Ascending aorta (tissue), 2 donors: Measurements from ENCODE around the gene DHX8. TPM values are rescaled to one million over a fixed set of nuclear protein-coding genes. Genes with fewer than 3 reads are reported as not detected.
A peak's percentile ranks its signal among the peaks of the same experiment; 100 is the strongest.

Experiments used
- DNase-seq, 2 donors: peaks; one replicate each; pipeline ENCODE4 v3.0.0-alpha.2; 2019; ENCODE audit warnings: low spot score in 2 of 2
- H3K27ac ChIP-seq, 2 donors: fragments of 200-600 bp; sonication (generic); one replicate each; pipeline ENCODE4 v1.5.1; 2016 to 2017; ENCODE audit warnings: mild to moderate bottlenecking in 1 of 2
- H3K27me3 ChIP-seq: fragments of 200-600 bp; sonication (generic); one replicate; pipeline ENCODE4 v1.5.1; 2017
- H3K36me3 ChIP-seq, 2 donors: fragments of 200-600 bp; sonication (generic); one replicate each; pipeline ENCODE4 v1.5.1; 2016
- H3K4me1 ChIP-seq, 2 donors: fragments of 200-600 bp; sonication (generic); one replicate each; pipeline ENCODE4 v1.5.1; 2016 to 2017; ENCODE audit warnings: mild to moderate bottlenecking in 1 of 2
- H3K4me3 ChIP-seq, 2 donors: fragments of 200-600 bp; sonication (generic); one replicate each; pipeline ENCODE4 v1.5.1; 2016 to 2017; ENCODE audit warnings: mild to moderate bottlenecking in 1 of 2
- H3K9me3 ChIP-seq, 2 donors: fragments of 200-600 bp; sonication (generic); one replicate each; pipeline ENCODE4 v1.5.1; 2016
- intact Hi-C: fragments of 100-400 bp; cut with DNase I; formaldehyde crosslinking; loops from one replicate; pipeline ENCODE4 v1.15.1; 2023
- total RNA-seq: library from RNA; depleted of rRNA; stranded (reverse); fragments of >200 nt; gene quantifications from one replicate; pipeline ENCODE4 v1.1.0, GENCODE V29; 2016
- TF ChIP-seq, protein P1 (sequence below), 3 experiments: fragments of 200-600 bp in 2 of 3; fragments of 450-650 bp in 1 of 3; sonication (generic) in 2 of 3; IDR thresholded peaks; one replicate each; pipeline ENCODE4 v1.5.1; 2016 to 2019; ENCODE audit warnings: antibody characterized with exemption in 3 of 3, mild to moderate bottlenecking in 1 of 3, moderate library complexity in 1 of 3

The DHX8 gene
- total RNA-seq, 1 donor from 2014 or later, result 50.0 TPM

DNA sequence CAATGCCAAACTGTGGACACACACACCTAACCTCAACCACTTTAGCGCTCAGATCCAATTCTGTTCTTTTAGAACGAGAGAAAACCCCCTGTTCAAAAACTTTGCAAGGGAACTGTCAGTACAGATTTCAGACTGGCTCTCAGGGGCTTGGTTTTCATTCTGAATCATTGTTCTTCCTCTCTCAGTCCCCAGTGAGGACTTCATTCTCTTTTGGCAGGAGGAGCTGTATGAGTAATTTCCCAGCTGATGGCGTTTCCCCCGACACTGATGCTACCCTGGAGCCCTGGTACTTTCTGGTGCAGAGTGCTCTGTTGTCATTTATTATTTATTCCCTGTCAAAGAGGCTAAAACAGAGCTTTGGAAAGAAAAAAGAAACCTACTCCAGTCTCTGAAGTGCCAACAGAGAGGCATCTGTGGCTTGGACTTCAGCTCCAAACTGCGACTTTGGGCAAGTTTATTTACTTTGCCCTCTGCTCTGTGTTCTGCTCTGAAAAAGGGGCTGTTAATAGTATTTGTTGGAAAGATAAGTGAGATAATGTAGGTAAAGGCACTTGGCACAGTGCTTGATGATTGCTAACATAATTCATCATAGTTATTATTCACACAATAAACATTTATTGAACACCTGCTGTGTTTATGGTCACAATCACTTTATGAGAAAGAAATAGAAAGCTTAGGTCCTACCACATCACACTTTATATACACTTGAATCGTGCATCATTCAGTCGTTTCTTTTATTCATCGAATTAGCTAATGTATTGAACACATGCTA is 34.0 kb downstream of the DHX8 start:
- no peaks in the 10 kb centered on the region for H3K27me3 ChIP-seq
- TF ChIP-seq, protein P1, sequence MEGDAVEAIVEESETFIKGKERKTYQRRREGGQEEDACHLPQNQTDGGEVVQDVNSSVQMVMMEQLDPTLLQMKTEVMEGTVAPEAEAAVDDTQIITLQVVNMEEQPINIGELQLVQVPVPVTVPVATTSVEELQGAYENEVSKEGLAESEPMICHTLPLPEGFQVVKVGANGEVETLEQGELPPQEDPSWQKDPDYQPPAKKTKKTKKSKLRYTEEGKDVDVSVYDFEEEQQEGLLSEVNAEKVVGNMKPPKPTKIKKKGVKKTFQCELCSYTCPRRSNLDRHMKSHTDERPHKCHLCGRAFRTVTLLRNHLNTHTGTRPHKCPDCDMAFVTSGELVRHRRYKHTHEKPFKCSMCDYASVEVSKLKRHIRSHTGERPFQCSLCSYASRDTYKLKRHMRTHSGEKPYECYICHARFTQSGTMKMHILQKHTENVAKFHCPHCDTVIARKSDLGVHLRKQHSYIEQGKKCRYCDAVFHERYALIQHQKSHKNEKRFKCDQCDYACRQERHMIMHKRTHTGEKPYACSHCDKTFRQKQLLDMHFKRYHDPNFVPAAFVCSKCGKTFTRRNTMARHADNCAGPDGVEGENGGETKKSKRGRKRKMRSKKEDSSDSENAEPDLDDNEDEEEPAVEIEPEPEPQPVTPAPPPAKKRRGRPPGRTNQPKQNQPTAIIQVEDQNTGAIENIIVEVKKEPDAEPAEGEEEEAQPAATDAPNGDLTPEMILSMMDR (IDR thresholded peaks at IDR 0.05), result no peak
- peak overlapping the region; percentile 19 to 60 for H3K27ac ChIP-seq
- H3K36me3 ChIP-seq, result peaks cover 44 to 75% of the 10 kb centered on the region in 2 donors
- DNase-seq, result no peak
- peaks cover 0 to 15% of the 10 kb centered on the region in 2 donors for H3K4me1 ChIP-seq
- H3K9me3 ChIP-seq, result no peaks in the 10 kb centered on the region
- intact Hi-C loops, result no loop called here
- no peak overlapping the region for H3K4me3 ChIP-seq

DNA sequence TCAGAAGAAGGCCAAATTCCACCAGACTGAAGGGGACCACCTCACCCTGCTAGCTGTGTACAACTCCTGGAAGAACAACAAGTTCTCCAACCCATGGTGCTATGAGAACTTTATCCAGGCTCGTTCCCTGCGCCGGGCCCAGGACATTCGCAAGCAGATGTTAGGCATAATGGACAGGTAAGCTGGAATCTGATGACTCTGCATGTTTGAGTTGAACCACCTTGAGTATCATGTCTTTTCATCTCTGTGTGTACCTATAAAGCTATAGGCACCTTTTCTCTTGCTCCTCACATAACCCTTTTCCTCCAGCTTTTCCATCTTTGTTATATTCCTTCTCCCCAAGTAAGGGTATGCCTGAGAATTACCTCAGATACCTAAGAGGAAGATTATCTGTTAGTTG is 37.6 kb downstream of the DHX8 start:
- Histone ChIP-seq H3K36me3 (peaks cover 61 to 96% of the 10 kb centered on the region in 2 donors), H3K27me3 (no peaks in the 10 kb centered on the region), H3K27ac (no peak overlapping the region), H3K9me3 (no peaks in the 10 kb centered on the region), H3K4me3 (no peak overlapping the region), H3K4me1 (peaks cover 0 to 6% of the 10 kb centered on the region in 2 donors)
- intact Hi-C loops, result no loop called here
- DNase-seq, result no peak
- TF ChIP-seq, protein P1 (IDR thresholded peaks at IDR 0.05), result no peak

DNA sequence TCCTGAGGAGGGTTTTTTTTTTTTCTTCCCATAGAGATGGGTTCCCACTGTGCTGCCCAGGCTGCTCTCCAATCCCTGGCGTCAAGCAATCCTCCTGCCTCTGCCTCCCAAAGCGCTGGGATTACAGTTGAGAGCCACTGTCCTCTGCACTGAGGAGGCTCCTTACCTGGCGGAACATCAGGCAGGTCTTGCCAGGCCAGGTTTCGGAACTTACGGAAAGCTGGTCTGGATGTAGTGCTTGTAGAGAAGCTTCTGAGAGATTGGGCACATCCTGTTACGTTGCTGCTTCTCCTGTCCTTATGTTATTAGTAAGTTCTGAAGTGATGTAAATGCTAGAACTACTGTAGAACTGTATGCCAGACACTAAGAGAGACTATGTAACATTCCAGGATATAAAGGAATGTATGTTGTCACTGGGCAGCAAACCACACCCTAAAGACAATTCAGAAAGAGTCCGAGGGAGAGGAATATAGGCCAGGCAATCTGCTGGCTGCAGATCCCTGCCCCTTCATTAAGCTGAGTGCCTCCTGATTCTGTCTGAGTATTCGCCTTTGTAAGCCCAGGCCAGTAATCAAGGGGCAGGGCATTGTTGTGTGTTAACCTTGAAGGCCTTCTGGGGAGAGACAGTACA is 41.3 kb downstream of the DHX8 start:
- H3K4me3 ChIP-seq, result no peak overlapping the region
- no peak overlapping the region for H3K27ac ChIP-seq
- H3K4me1 ChIP-seq, result peaks cover 0 to 3% of the 10 kb centered on the region in 2 donors
- TF ChIP-seq, protein P1 (IDR thresholded peaks at IDR 0.05), result no peak
- no peaks in the 10 kb centered on the region for H3K9me3 ChIP-seq
- no peaks in the 10 kb centered on the region for H3K27me3 ChIP-seq
- no peak for DNase-seq
- intact Hi-C loops, result no loop called here
- peaks cover 53 to 73% of the 10 kb centered on the region in 2 donors for H3K36me3 ChIP-seq

DNA sequence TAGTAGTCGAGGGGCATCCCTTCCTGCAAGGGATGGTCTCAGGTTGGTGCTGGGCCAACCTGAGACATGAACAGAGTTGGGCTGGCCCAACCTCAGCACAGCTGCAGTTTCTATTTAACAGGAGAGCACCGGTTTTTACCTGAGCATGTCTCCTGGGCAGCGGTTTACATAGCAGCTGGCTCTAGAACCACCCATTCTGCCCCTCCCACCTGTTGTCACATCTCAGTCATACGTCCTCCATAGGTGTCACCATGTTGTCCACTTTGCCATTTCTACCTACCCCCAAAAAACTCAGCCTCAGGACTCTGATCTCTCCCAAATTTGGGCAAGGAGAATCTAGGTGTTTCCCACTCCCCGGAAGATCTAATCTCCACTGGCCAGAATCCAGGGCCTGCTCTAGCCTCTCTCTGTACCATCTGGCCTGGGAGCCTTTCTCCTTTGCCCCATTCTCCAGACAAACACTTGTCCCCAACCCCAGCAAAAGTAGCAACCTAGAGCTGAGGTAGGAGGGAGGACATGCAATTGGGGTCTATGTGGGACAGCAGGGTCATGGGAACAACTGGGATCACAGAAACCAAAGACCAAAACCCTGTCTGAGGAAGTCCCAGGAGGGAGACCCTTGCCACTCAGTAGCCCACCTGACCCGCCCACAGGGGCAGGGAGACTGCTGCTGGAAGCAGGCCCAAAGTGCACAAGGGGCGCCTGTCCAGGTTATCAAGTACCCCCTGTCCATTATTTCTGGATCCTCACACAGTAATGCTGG is 43.3 kb downstream of the DHX8 start:
- Histone ChIP-seq H3K27me3 (no peaks in the 10 kb centered on the region), H3K4me3 (no peak overlapping the region), H3K27ac (no peak overlapping the region), H3K9me3 (no peaks in the 10 kb centered on the region), H3K4me1 (peaks cover 0 to 10% of the 10 kb centered on the region in 2 donors), H3K36me3 (peaks cover 32 to 53% of the 10 kb centered on the region in 2 donors)
- intact Hi-C loops, result no loop called here
- DNase-seq, result no peak
- TF ChIP-seq, protein P1 (IDR thresholded peaks at IDR 0.05), result no peak

DNA sequence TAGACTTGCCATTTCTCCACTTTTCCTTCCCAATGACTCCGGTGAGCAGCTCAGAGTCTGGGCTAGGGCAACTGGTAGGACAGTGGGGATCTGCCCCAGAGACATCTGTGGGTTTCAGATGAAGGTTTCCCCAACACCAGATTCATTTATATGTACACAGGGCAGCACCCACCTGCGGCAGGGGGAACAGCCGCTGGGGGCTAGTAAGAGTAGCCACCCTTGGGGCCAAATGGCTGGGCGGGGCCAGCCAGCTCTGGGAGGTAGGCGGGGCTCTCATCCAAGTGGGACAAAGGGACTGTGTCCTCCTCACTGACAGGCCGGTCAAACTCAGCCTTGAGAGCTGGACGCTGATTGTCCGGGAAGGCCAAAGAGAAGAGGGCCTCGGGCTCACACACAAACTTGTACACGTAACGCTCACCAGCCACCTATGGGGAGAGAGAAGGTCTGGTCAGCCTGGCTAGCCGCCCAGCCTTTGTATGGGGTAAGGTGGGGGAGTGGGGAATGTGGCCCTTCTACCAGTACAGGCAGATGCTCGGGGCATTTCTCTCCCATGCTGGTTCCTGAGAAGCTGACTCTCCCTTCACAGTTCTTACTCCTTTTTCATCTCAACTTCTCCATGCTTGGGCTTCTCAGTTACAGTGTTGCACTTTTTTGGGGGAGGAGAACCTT is 44.7 kb downstream of the DHX8 start:
- DNase-seq, result no peak
- peaks cover 0 to 10% of the 10 kb centered on the region in 2 donors for H3K4me1 ChIP-seq
- H3K27me3 ChIP-seq, result no peaks in the 10 kb centered on the region
- peaks cover 21 to 40% of the 10 kb centered on the region in 2 donors for H3K36me3 ChIP-seq
- H3K27ac ChIP-seq, result no peak overlapping the region
- TF ChIP-seq, protein P1 (IDR thresholded peaks at IDR 0.05), result no peak
- H3K9me3 ChIP-seq, result no peaks in the 10 kb centered on the region
- intact Hi-C loops, result no loop called here
- no peak overlapping the region for H3K4me3 ChIP-seq
